Measurements from ENCODE around the gene PARP9. TPM values are rescaled to one million over a fixed set of nuclear protein-coding genes. Genes with fewer than 3 reads are reported as not detected.

PARP9 gene
- total RNA-seq, 3 donors from 2014 or later (not counting 1 experiment from before 2014, with no cell fraction given) = 23.8 to 41.1 (median 38.5) TPM

DNA sequence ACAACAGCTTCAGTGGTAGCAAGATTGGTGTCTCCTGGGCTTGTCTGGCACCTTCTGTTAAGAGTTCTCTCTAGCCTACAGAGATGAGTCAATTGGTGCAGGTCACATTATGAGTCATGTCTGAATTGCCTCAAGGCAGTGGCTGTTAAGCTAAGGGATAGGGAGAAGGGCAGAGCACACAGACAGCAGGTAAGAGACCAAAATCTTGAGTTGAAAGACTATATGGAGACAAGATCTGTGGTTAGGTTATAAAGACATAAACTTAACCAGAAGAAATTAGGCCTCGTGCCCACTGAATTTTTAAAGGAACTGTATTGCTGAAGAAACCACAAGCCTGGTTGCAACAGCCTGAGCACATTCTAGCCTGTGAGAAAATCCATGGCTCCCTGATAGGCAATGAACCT is 30.2 kb downstream of the PARP9 start:
- no peak overlapping the region for H3K4me3 Mint-ChIP-seq
- no peaks in the 10 kb centered on the region for H3K9me3 Mint-ChIP-seq
- Histone ChIP-seq H3K36me3 (ENCODE audit: control insufficient read depth, insufficient read depth, low read length) (peaks cover 83% of the 10 kb centered on the region), H3K4me1 (ENCODE audit: control insufficient read depth, insufficient read depth, low read length) (no peaks in the 10 kb centered on the region), H3K9me3 (ENCODE audit: control insufficient read depth, insufficient read depth, low read length) (no peaks in the 10 kb centered on the region), H3K4me3 (ENCODE audit: low read length) (no peak overlapping the region), H3K27ac (ENCODE audit: low read length) (no peak overlapping the region), H3K27me3 (ENCODE audit: control insufficient read depth, insufficient read depth, low read length) (no peaks in the 10 kb centered on the region)
- no peak for DNase-seq
- TF ChIP-seq, protein P1, sequence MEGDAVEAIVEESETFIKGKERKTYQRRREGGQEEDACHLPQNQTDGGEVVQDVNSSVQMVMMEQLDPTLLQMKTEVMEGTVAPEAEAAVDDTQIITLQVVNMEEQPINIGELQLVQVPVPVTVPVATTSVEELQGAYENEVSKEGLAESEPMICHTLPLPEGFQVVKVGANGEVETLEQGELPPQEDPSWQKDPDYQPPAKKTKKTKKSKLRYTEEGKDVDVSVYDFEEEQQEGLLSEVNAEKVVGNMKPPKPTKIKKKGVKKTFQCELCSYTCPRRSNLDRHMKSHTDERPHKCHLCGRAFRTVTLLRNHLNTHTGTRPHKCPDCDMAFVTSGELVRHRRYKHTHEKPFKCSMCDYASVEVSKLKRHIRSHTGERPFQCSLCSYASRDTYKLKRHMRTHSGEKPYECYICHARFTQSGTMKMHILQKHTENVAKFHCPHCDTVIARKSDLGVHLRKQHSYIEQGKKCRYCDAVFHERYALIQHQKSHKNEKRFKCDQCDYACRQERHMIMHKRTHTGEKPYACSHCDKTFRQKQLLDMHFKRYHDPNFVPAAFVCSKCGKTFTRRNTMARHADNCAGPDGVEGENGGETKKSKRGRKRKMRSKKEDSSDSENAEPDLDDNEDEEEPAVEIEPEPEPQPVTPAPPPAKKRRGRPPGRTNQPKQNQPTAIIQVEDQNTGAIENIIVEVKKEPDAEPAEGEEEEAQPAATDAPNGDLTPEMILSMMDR (IDR thresholded peaks at IDR 0.05) = no peak
- H3K27me3 Mint-ChIP-seq (ENCODE audit: low read depth in 2 of 2) = no peaks in the 10 kb centered on the region
- intact Hi-C loops (cut with micrococcal nuclease) = no loop called here
- WGBS (ENCODE audit: insufficient coverage) = 29% methylated on average over 1 of the region's 1 CpG
- peak in 1 of 3 donors; percentile 49 for ATAC-seq
- H3K4me1 Mint-ChIP-seq = peaks cover 6 to 9% of the 10 kb centered on the region in 2 donors
- H3K27ac Mint-ChIP-seq = no peak overlapping the region
- peaks cover 26% of the 10 kb centered on the region for H3K36me3 Mint-ChIP-seq

DNA sequence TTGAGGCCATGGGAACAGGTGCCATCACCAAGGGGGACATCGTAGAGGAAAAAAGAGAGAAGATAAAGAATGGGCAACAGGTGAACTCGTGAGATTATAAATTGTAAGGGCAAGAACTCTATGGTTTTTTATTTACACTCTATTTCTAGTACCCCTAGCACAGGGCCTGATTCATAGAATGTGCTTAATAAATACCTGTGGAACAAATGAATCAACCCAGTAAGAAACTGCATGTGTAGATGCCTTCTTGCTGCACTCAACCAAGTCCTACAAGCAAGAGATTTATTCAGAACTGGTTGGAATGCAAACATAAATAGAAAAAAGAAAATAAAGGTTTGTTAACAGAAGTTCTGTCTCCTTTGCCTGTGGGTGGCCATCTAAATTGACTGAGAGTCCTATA is 30.6 kb downstream of the PARP9 start:
- H3K27ac Mint-ChIP-seq = peak overlapping the region in 1 of 2 donors; percentile 11
- no peak for ATAC-seq

DNA sequence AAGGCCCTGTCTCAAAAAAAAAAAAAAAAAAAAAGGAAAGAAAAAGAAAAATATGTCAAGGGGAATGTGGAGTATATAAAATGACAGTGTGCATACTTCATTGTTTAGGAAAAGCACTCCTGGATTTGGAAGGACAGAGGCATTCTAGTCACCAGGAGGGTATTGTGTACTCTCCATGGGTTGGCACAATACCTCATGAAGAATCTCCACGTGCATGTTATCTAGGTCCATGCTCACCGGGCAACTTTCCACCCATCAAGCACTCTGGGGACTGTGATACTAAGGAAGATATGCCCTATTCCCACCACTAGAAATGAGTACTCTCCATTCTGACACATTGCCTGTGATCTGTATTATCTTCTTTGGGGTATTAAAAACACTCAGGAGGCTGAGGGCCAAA is 33.9 kb downstream of the PARP9 start:
- DNase-seq = no peak
- Histone ChIP-seq H3K4me3 (ENCODE audit: low read length) (no peak overlapping the region), H3K27ac (ENCODE audit: low read length) (no peak overlapping the region), H3K36me3 (ENCODE audit: control insufficient read depth, insufficient read depth, low read length) (peaks cover 58% of the 10 kb centered on the region), H3K9me3 (ENCODE audit: control insufficient read depth, insufficient read depth, low read length) (no peaks in the 10 kb centered on the region), H3K27me3 (ENCODE audit: control insufficient read depth, insufficient read depth, low read length) (no peaks in the 10 kb centered on the region), H3K4me1 (ENCODE audit: control insufficient read depth, insufficient read depth, low read length) (no peaks in the 10 kb centered on the region)
- Mint-ChIP-seq H3K27me3 (ENCODE audit: low read depth in 2 of 2) (no peaks in the 10 kb centered on the region), H3K36me3 (peaks cover 10% of the 10 kb centered on the region), H3K27ac (peak overlapping the region in 1 of 2 donors; percentile 62), H3K4me1 (no peaks in the 10 kb centered on the region), H3K9me3 (no peaks in the 10 kb centered on the region), H3K4me3 (no peak overlapping the region)
- WGBS (ENCODE audit: insufficient coverage) = 93% methylated on average over 2 of the region's 2 CpGs
- intact Hi-C loops (cut with micrococcal nuclease) = no loop called here
- ATAC-seq = no peak
- TF ChIP-seq, protein P1 (IDR thresholded peaks at IDR 0.05) = no peak

More for the DNA sequence above, 30.6 kb downstream of the PARP9 start:
- Mint-ChIP-seq H3K36me3 (peaks cover 23% of the 10 kb centered on the region), H3K9me3 (no peaks in the 10 kb centered on the region), H3K4me3 (no peak overlapping the region), H3K27me3 (ENCODE audit: low read depth in 2 of 2) (no peaks in the 10 kb centered on the region), H3K4me1 (peaks cover 5 to 6% of the 10 kb centered on the region in 2 donors)
- Histone ChIP-seq H3K9me3 (ENCODE audit: control insufficient read depth, insufficient read depth, low read length) (no peaks in the 10 kb centered on the region), H3K36me3 (ENCODE audit: control insufficient read depth, insufficient read depth, low read length) (peaks cover 82% of the 10 kb centered on the region), H3K27ac (ENCODE audit: low read length) (no peak overlapping the region), H3K27me3 (ENCODE audit: control insufficient read depth, insufficient read depth, low read length) (no peaks in the 10 kb centered on the region), H3K4me1 (ENCODE audit: control insufficient read depth, insufficient read depth, low read length) (no peaks in the 10 kb centered on the region), H3K4me3 (ENCODE audit: low read length) (no peak overlapping the region)
- TF ChIP-seq, protein P1 (IDR thresholded peaks at IDR 0.05) = no peak
- no peak for DNase-seq
- 82% methylated on average over 1 of the region's 2 CpGs for WGBS (ENCODE audit: insufficient coverage)
- intact Hi-C loops (cut with micrococcal nuclease) = no loop called here

DNA sequence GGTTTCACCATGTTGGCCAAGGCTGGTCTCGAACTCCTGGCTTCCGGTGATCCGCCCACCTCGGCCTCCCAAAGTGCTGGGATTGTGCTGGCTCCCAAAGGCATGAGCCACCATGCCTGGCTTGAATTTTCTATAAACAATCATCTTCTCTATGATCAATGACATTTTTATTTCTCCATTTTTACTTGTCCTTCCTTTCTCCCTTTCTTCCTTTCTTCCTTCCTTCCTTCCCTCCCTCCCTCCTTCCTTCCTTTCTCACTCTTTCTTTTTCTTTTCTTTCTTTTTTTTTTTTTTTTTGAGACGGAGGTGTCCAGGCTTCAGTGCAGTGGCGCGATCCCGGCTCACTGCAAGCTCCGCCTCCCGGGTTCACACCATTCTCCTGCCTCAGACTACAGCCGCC is 40.8 kb downstream of the PARP9 start:
- Mint-ChIP-seq H3K36me3 (no peaks in the 10 kb centered on the region), H3K27ac (no peak overlapping the region), H3K4me1 (no peaks in the 10 kb centered on the region), H3K27me3 (ENCODE audit: low read depth in 2 of 2) (peaks cover 0 to 4% of the 10 kb centered on the region in 2 donors), H3K4me3 (no peak overlapping the region), H3K9me3 (no peaks in the 10 kb centered on the region)
- Histone ChIP-seq H3K27me3 (ENCODE audit: control insufficient read depth, insufficient read depth, low read length) (no peaks in the 10 kb centered on the region), H3K9me3 (ENCODE audit: control insufficient read depth, insufficient read depth, low read length) (no peaks in the 10 kb centered on the region), H3K36me3 (ENCODE audit: control insufficient read depth, insufficient read depth, low read length) (peaks cover 7% of the 10 kb centered on the region), H3K4me1 (ENCODE audit: control insufficient read depth, insufficient read depth, low read length) (no peaks in the 10 kb centered on the region), H3K4me3 (ENCODE audit: low read length) (no peak overlapping the region), H3K27ac (ENCODE audit: low read length) (no peak overlapping the region)
- intact Hi-C loops (cut with micrococcal nuclease) = no loop called here
- no peak for ATAC-seq
- TF ChIP-seq, protein P1 (IDR thresholded peaks at IDR 0.05) = no peak
- 99% methylated on average over 4 of the region's 11 CpGs for WGBS (ENCODE audit: insufficient coverage)
- no peak for DNase-seq
